ENCODE measurements around the gene NOS1.

The NOS1 gene

GRCh38 chr12:117178301-117178700, 183.1 kb downstream of the NOS1 start:
- no peak for DNase-seq (ENCODE audit: low read depth, low spot score)

GRCh38 chr12:117172168-117172567, 189.3 kb downstream of the NOS1 start:
- no peak for DNase-seq (ENCODE audit: low read depth, low spot score)

- DNase-seq (ENCODE audit: low read depth, low spot score), result no peak
Observed at GRCh38 chr12:117171499-117172162, 189.8 kb downstream of the NOS1 start.

GRCh38 chr12:117169548-117169947, 191.9 kb downstream of the NOS1 start:
- DNase-seq (ENCODE audit: low read depth, low spot score), result no peak

- no peak for DNase-seq (ENCODE audit: low read depth, low spot score)
Observed at GRCh38 chr12:117168976-117169375, 192.4 kb downstream of the NOS1 start.

- no peak for DNase-seq (ENCODE audit: low read depth, low spot score)
Observed at GRCh38 chr12:117167769-117168168, 193.7 kb downstream of the NOS1 start.

GRCh38 chr12:117166107-117166506, 195.3 kb downstream of the NOS1 start:
- no peak for DNase-seq (ENCODE audit: low read depth, low spot score)

- no peak for DNase-seq (ENCODE audit: low read depth, low spot score)
Observed at GRCh38 chr12:117165342-117165741, 196.1 kb downstream of the NOS1 start.

GRCh38 chr12:117162633-117163032, 198.8 kb downstream of the NOS1 start:
- no peak for DNase-seq (ENCODE audit: low read depth, low spot score)

GRCh38 chr12:117162167-117162539, 199.3 kb downstream of the NOS1 start:
- DNase-seq (ENCODE audit: low read depth, low spot score), result no peak

GRCh38 chr12:117161460-117162166, 199.8 kb downstream of the NOS1 start:
- no peak for DNase-seq (ENCODE audit: low read depth, low spot score)

- DNase-seq (ENCODE audit: low read depth, low spot score), result no peak
Observed at GRCh38 chr12:117159674-117160073, 201.8 kb downstream of the NOS1 start.

- DNase-seq (ENCODE audit: low read depth, low spot score), result no peak
Observed at GRCh38 chr12:117158911-117159553, 202.4 kb downstream of the NOS1 start.

Measured in iPS DF 19.7 (cell line).